IPS-15b (cell line): Measurements from ENCODE around the gene ZBTB5.
"Not testable (repeated sequence)": the region's sequence is repeated elsewhere in the genome, so short reads cannot be mapped to it uniquely, and the experiment has no call there.

ENCODE experiments used
- H3K27me3 ChIP-seq: one replicate; pipeline ENCODE4 v1.6.1; 2013; ENCODE audit warnings: low read length; ENCODE audit not compliant: control insufficient read depth, insufficient read depth
- H3K36me3 ChIP-seq: one replicate; pipeline ENCODE4 v1.6.1; 2013; ENCODE audit warnings: low read length; ENCODE audit not compliant: control insufficient read depth, insufficient read depth
- H3K4me1 ChIP-seq: one replicate; pipeline ENCODE4 v1.6.1; 2013; ENCODE audit warnings: mild to moderate bottlenecking, low read length; ENCODE audit not compliant: control insufficient read depth, insufficient read depth
- H3K4me3 ChIP-seq: one replicate; pipeline ENCODE4 v1.5.1; 2013; ENCODE audit warnings: low read depth, low read length
- H3K9ac ChIP-seq: one replicate; pipeline ENCODE4 v1.6.1; 2013; ENCODE audit warnings: low read depth, mild to moderate bottlenecking, low read length
- H3K9me3 ChIP-seq: one replicate; pipeline ENCODE4 v1.6.1; 2013; ENCODE audit warnings: mild to moderate bottlenecking, low read length; ENCODE audit not compliant: control insufficient read depth, insufficient read depth

ZBTB5 gene

GRCh38 chr9:37406603-37407401 lies 58.4 kb downstream of the ZBTB5 start:
- Histone ChIP-seq H3K9ac (no peak overlapping the region), H3K9me3 (no peaks in the 10 kb centered on the region)

GRCh38 chr9:37405764-37406380 lies 59.4 kb downstream of the ZBTB5 start:
- Histone ChIP-seq H3K9me3 (no peaks in the 10 kb centered on the region), H3K9ac (no peak overlapping the region), H3K4me1 (no peaks in the 10 kb centered on the region), H3K4me3 (no peak overlapping the region), H3K36me3 (no peaks in the 10 kb centered on the region), H3K27me3 (no peaks in the 10 kb centered on the region)

More at GRCh38 chr9:37406603-37407401, 58.4 kb downstream of the ZBTB5 start:
- Histone ChIP-seq H3K27me3 (no peaks in the 10 kb centered on the region), H3K4me1 (no peaks in the 10 kb centered on the region), H3K4me3 (no peak overlapping the region), H3K36me3 (no peaks in the 10 kb centered on the region)

- no peaks in the 10 kb centered on the region for H3K9me3 ChIP-seq
- H3K4me1 ChIP-seq, result no peaks in the 10 kb centered on the region
- no peaks in the 10 kb centered on the region for H3K36me3 ChIP-seq
- H3K4me3 ChIP-seq, result no peak overlapping the region
- no peak overlapping the region for H3K9ac ChIP-seq
- H3K27me3 ChIP-seq, result no peaks in the 10 kb centered on the region
These were observed 59.9 kb downstream of the ZBTB5 start for GRCh38 chr9:37405350-37405749.

GRCh38 chr9:37404590-37404989 lies 60.7 kb downstream of the ZBTB5 start:
- Histone ChIP-seq H3K36me3 (no peaks in the 10 kb centered on the region), H3K9me3 (no peaks in the 10 kb centered on the region), H3K4me3 (no peak overlapping the region), H3K27me3 (no peaks in the 10 kb centered on the region), H3K9ac (no peak overlapping the region), H3K4me1 (no peaks in the 10 kb centered on the region)

- Histone ChIP-seq H3K4me3 (no peak overlapping the region), H3K27me3 (no peaks in the 10 kb centered on the region), H3K9ac (no peak overlapping the region), H3K9me3 (no peaks in the 10 kb centered on the region), H3K4me1 (no peaks in the 10 kb centered on the region), H3K36me3 (no peaks in the 10 kb centered on the region)
These were observed 65.9 kb downstream of the ZBTB5 start for GRCh38 chr9:37399336-37399735.

- Histone ChIP-seq H3K36me3 (no peaks in the 10 kb centered on the region), H3K9ac (no peak overlapping the region)
These were observed 66.7 kb downstream of the ZBTB5 start for GRCh38 chr9:37398464-37399025.

GRCh38 chr9:37397948-37398347 lies 67.3 kb downstream of the ZBTB5 start:
- not testable (repeated sequence) for H3K4me3 ChIP-seq, H3K36me3 ChIP-seq, H3K9me3 ChIP-seq, H3K27me3 ChIP-seq, H3K4me1 ChIP-seq, H3K9ac ChIP-seq

More at GRCh38 chr9:37398464-37399025, 66.7 kb downstream of the ZBTB5 start:
- Histone ChIP-seq H3K9me3 (no peaks in the 10 kb centered on the region), H3K4me1 (no peaks in the 10 kb centered on the region), H3K27me3 (no peaks in the 10 kb centered on the region), H3K4me3 (no peak overlapping the region)

GRCh38 chr9:37395663-37396062 lies 69.6 kb downstream of the ZBTB5 start:
- H3K9ac ChIP-seq, result no peak overlapping the region
- no peaks in the 10 kb centered on the region for H3K27me3 ChIP-seq
- no peaks in the 10 kb centered on the region for H3K9me3 ChIP-seq
- peaks cover 2% of the 10 kb centered on the region for H3K4me1 ChIP-seq
- no peaks in the 10 kb centered on the region for H3K36me3 ChIP-seq
- no peak overlapping the region for H3K4me3 ChIP-seq

- no peaks in the 10 kb centered on the region for H3K36me3 ChIP-seq
- H3K4me1 ChIP-seq, result peaks cover 2% of the 10 kb centered on the region
- no peaks in the 10 kb centered on the region for H3K27me3 ChIP-seq
- no peaks in the 10 kb centered on the region for H3K9me3 ChIP-seq
- no peak overlapping the region for H3K4me3 ChIP-seq
- no peak overlapping the region for H3K9ac ChIP-seq
These were observed 70.0 kb downstream of the ZBTB5 start for GRCh38 chr9:37395229-37395628.

GRCh38 chr9:37392272-37392671 lies 73.0 kb downstream of the ZBTB5 start:
- Histone ChIP-seq H3K4me3 (no peak overlapping the region), H3K9me3 (no peaks in the 10 kb centered on the region), H3K27me3 (no peaks in the 10 kb centered on the region), H3K36me3 (no peaks in the 10 kb centered on the region), H3K4me1 (peaks cover 2% of the 10 kb centered on the region), H3K9ac (no peak overlapping the region)

GRCh38 chr9:37390759-37391158 lies 74.5 kb downstream of the ZBTB5 start:
- Histone ChIP-seq H3K4me3 (no peak overlapping the region), H3K36me3 (no peaks in the 10 kb centered on the region), H3K27me3 (no peaks in the 10 kb centered on the region), H3K4me1 (peaks cover 2% of the 10 kb centered on the region), H3K9ac (no peak overlapping the region), H3K9me3 (no peaks in the 10 kb centered on the region)
